Uterus (tissue), 4 donors: Measurements from ENCODE around the gene SETD1A. TPM values are rescaled to one million over a fixed set of nuclear protein-coding genes. Genes with fewer than 3 reads are reported as not detected.

Experiments used
- DNase-seq, 2 donors: peaks; one replicate each; pipeline ENCODE4 v3.0.0-alpha.2; 2019 to 2020
- H3K27ac ChIP-seq, 2 donors: fragments of 200-600 bp; sonication (generic); 1 replicate in 1 of 2; 2 replicates in 1 of 2; pipeline ENCODE4 v1.5.1; 2016 to 2018
- H3K27me3 ChIP-seq, 2 donors: fragments of 200-600 bp; sonication (generic); one replicate each; pipeline ENCODE4 v1.5.1; 2018 to 2019; ENCODE audit warnings: control low read depth in 1 of 2
- H3K36me3 ChIP-seq, 2 donors: fragments of 200-600 bp; sonication (generic); one replicate each; pipeline ENCODE4 v1.5.1; 2019; ENCODE audit warnings: control low read depth in 1 of 2
- H3K4me1 ChIP-seq, 2 donors: fragments of 200-600 bp; sonication (generic); one replicate each; pipeline ENCODE4 v1.5.1; 2018 to 2019; ENCODE audit warnings: control low read depth in 1 of 2
- H3K4me3 ChIP-seq, 2 donors: fragments of 200-600 bp; sonication (generic); 1 replicate in 1 of 2; 2 replicates in 1 of 2; pipeline ENCODE4 v1.5.1; 2018 to 2019; ENCODE audit warnings: mild to moderate bottlenecking in 1 of 2
- H3K9me3 ChIP-seq, 2 donors: fragments of 200-600 bp; sonication (generic); one replicate each; pipeline ENCODE4 v1.5.1; 2019; ENCODE audit warnings: control low read depth in 1 of 2
- CTCF ChIP-seq, 4 experiments: fragments of 200-600 bp in 2 of 4; fragments of 450-650 bp in 2 of 4; sonication (generic) in 2 of 4; IDR thresholded peaks; one replicate each; pipeline ENCODE4 v1.5.1; 2016 to 2019; ENCODE audit warnings: antibody characterized with exemption in 4 of 4, mild to moderate bottlenecking in 2 of 4, moderate library complexity in 1 of 4
- POLR2A ChIP-seq, 2 donors: fragments of 450-650 bp; IDR thresholded peaks; one replicate each; pipeline ENCODE4 v1.6.1; 2016; ENCODE audit warnings: antibody characterized with exemption in 2 of 2, mild to moderate bottlenecking in 1 of 2, moderate library complexity in 1 of 2
- intact Hi-C: fragments of 100-400 bp; cut with DNase I; formaldehyde crosslinking; loops from one replicate; pipeline ENCODE4 v1.15.1; 2023; ENCODE audit warnings: low total_unique reads
- total RNA-seq, 4 donors: library from RNA; depleted of rRNA in 3 of 4; stranded (reverse); fragments of >200 nt in 3 of 4; gene quantifications; one replicate each; pipeline versions ENCODE4 v1.1.0 to v1.2.4, GENCODE V29; 2014 to 2023
- donor health status: DM: yes; HTN: yes; CAD: no.

The SETD1A gene
- 10 to 100 TPM in 1 of 4 donors, 1 to 10 TPM in 3; 2.1 to 31.7 (median 3.5) TPM for total RNA-seq

GRCh38 chr16:30957456-30958174 lies at the start of gene SETD1A:
SETD1A (plus strand) TSS chr16:30957754; CDS start chr16:30958732, 978 bp downstream.
- H3K27me3 ChIP-seq, result no peaks in the 10 kb centered on the region
- TF ChIP-seq POLR2A (IDR thresholded peaks at IDR 0.05) (peak; percentile 38 to 71), CTCF (IDR thresholded peaks at IDR 0.05) (peak in 1 of 4 experiments; percentile 36)
- intact Hi-C loops, result no loop called here

GRCh38 chr16:30910427-30911029 lies 47.0 kb upstream of the SETD1A start:
- TF ChIP-seq POLR2A (IDR thresholded peaks at IDR 0.05) (no peak), CTCF (IDR thresholded peaks at IDR 0.05) (no peak)
- Histone ChIP-seq H3K9me3 (no peaks in the 10 kb centered on the region), H3K27ac (no peak overlapping the region), H3K4me1 (no peaks in the 10 kb centered on the region), H3K27me3 (no peaks in the 10 kb centered on the region), H3K36me3 (no peaks in the 10 kb centered on the region), H3K4me3 (no peak overlapping the region)
- intact Hi-C loops, result no loop called here
- DNase-seq, result no peak

More at GRCh38 chr16:30957456-30958174, at the start of gene SETD1A:
- H3K4me1 ChIP-seq, result peaks cover 5 to 21% of the 10 kb centered on the region in 2 donors
- H3K4me3 ChIP-seq, result peak within 1 kb of the TSS; percentile 57 to 96
- peak; percentile 94 to 97 for DNase-seq
- H3K9me3 ChIP-seq, result no peaks in the 10 kb centered on the region
- H3K36me3 ChIP-seq, result no peaks in the 10 kb centered on the region
- peak within 1 kb of the TSS; percentile 94 to 98 for H3K27ac ChIP-seq

GRCh38 chr16:30912794-30913412 lies 44.7 kb upstream of the SETD1A start:
- TF ChIP-seq CTCF (IDR thresholded peaks at IDR 0.05) (no peak), POLR2A (IDR thresholded peaks at IDR 0.05) (no peak)
- Histone ChIP-seq H3K4me1 (no peaks in the 10 kb centered on the region), H3K36me3 (no peaks in the 10 kb centered on the region), H3K27ac (no peak overlapping the region), H3K27me3 (no peaks in the 10 kb centered on the region), H3K9me3 (no peaks in the 10 kb centered on the region), H3K4me3 (no peak overlapping the region)
- DNase-seq, result no peak
- intact Hi-C loops, result no loop called here

- intact Hi-C loops, result loop anchor here (5.0 kb wide), 1 partner anchor 68 kb away; no protein-coding TSS in a partner anchor
- Histone ChIP-seq H3K27me3 (no peaks in the 10 kb centered on the region), H3K27ac (no peak overlapping the region), H3K4me3 (no peak overlapping the region), H3K9me3 (no peaks in the 10 kb centered on the region), H3K36me3 (no peaks in the 10 kb centered on the region), H3K4me1 (no peaks in the 10 kb centered on the region)
- TF ChIP-seq POLR2A (IDR thresholded peaks at IDR 0.05), result no peak
- TF ChIP-seq CTCF (IDR thresholded peaks at IDR 0.05), result no peak
- no peak for DNase-seq
Measured at GRCh38 chr16:30914830-30915229, 42.7 kb upstream of the SETD1A start.

- intact Hi-C loops, result loop anchor here (5.0 kb wide), 1 partner anchor 71 kb away; no protein-coding TSS in a partner anchor
- no peak for TF ChIP-seq CTCF (IDR thresholded peaks at IDR 0.05)
- TF ChIP-seq POLR2A (IDR thresholded peaks at IDR 0.05), result no peak
- no peaks in the 10 kb centered on the region for H3K4me1 ChIP-seq
- no peaks in the 10 kb centered on the region for H3K9me3 ChIP-seq
- no peaks in the 10 kb centered on the region for H3K27me3 ChIP-seq
- no peak overlapping the region for H3K27ac ChIP-seq
- H3K4me3 ChIP-seq, result no peak overlapping the region
- no peak for DNase-seq
- H3K36me3 ChIP-seq, result no peaks in the 10 kb centered on the region
Measured at GRCh38 chr16:30918614-30919013, 38.9 kb upstream of the SETD1A start.
